HG03439 (cell line): ENCODE results near the gene INPP5B.
"Not testable (repeated sequence)": the region's sequence is repeated elsewhere in the genome, so short reads cannot be mapped to it uniquely, and the experiment has no call there.

ENCODE experiments used
- ATAC-seq: cut with Tn5 transposase; IDR thresholded peaks from one replicate; pipeline ENCODE4 v1.9.1; 2021; ENCODE audit warnings: mild to moderate bottlenecking, moderate library complexity; ENCODE audit not compliant: unreplicated experiment

Gene INPP5B

DNA sequence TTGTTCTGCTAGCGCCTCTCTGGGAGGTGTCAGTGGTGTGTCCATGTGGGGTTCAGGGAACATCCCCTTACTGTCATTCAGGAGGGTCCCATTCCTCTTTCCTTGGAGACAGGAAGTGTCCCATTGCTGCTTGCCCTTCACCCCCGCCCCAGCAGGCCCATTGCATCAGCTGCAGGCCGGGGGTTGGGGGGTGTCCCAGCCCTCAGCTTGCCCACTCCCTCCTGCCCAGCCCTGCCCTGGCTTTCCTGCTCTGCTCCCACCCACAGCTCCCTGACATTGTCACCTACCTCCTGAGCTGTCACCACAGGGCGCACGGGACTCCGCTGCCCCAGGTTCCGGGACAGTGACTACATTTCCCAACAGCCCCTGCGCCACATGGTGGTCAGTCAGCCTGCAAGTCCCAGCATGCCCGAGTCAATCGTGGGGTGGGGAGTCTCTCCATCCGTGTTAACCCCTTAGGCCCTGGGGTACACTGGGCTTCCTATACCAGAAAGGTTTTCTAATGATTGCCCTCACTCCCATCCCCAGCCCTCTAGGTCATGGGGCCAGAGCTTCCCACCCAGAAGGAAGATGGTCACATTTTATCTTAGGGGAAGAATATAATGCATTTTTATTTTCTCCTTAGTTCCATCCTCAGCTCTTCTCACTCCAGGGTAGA is at the start of gene INPP5B:
TSS of gene INPP5B (minus strand) at position 351 of the 658 bp plus-strand sequence. CDS start 745 bp downstream, outside the sequence.
- ATAC-seq: peak; percentile 73

DNA sequence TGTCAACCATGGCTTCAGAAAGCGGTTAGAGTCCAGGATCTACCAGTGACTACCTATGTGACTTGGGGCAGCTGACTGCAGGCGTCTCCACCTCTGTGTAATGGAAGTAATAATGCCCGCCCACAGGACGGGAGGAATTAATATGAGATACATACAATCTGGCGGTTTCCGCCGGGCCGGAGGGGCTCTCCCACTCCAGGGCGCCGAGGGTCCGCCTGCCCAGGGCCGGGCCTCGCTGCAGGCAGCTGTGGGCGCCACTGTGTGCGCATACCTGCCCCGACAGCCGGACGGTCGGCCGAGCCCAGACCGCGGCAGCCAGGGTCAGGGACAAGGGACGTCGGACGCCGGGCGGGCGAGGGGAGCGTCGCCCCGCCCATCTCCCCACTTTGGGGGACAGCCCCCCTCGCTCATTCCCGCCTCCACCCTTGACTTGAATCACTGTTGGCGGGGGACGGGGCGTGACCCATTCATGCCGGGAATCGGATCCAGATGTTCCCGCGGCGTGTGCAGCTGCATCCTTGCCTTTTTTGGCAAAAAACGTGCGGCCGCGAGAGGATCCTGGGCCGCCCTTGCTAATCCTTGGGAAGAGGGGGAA is 49.0 kb upstream of the INPP5B start:
- no peak for ATAC-seq

DNA sequence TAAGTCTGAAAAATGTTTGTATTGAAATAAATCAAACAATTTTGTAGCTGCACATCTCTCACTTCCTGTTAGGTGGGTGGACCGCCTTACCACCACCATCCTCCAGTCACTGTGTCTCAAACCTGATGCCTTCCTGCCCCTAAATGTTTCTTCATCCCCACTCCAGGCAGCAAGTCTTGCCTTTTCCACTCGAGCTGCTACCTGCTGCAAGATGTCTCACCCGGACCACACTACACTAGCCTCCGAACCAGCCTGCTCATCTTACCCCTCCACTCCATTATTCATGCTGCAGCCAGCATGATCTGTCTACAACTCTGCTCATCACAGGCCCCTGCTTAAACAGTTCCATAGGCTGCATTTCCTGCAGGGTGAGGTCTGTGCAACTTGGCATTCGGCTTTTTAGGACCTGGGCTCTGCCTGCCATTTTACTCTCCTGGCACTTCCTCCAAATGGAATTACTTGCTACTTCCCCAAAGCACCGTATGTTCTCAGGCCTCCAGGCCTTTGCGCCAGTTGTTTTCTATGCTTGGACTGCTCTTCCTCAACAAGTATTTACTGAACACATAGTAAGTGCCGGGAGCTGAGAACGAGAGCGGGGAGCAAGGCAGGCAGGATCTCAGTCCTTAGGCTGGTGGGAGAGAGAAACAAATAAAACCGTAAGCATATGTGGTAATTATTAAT is 48.2 kb upstream of the INPP5B start:
- ATAC-seq: no peak

GRCh38 chr1:37989361-37989930 is 42.6 kb upstream of the INPP5B start:
- peak; percentile 5 for ATAC-seq

DNA sequence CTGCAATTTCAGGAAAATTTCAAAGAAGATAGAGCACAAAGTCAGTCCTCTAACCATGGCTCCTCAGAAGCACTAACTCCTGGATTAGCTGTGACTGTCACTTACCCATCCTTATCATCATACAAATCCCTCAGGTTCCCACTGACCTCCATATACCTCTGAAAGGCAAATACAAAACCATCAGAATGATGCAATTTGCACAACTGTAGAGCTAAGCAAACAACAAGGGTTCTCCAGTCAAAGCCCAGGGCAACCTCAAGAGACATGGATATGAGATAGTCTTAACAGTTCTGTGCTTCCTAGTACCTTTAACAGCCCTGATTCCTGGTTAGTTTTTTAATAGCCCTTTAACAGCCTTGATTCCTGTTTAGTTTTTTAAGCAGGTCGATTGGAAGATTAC is 40.8 kb upstream of the INPP5B start:
- no peak for ATAC-seq

- ATAC-seq: no peak
These were observed 36.7 kb upstream of the INPP5B start for GRCh38 chr1:37983546-37983945.

DNA sequence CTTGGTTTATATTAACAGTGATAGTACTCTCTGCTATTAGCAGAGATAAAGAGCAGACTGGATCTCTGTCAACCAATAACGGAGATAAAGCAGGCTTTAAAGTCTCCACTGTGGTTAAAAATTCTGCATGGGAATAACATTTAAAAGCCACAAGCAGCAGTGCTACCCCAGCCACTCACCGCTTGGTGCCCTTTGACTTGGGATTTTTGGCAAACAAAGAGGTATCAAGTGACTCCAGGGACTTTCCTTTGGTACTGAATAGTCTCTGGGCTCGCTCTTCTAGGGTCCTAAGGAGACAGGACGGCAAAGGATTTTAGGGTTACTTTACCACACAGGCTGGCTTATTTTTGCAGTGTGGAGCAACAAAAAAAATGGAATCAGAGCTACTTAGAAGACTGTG is 31.7 kb upstream of the INPP5B start:
- ATAC-seq: no peak

DNA sequence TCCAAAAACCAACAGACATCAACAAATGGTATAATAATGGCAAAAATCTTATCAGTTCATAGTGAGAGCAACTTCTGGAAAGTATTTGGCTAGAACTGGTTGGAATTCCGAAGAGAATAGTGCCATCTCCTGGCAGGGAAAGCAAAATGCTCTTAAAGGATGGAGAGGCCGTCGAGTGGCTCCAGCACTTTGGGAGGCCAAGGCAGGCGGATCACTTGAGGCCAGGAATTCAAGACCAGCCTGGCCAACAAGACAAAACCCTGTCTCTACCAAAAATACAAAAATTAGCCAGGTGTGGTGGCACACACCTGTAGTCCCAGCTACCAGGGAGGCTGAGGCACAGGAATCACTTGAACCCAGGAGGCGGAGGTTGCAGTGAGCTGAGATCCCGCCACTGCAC is 28.2 kb upstream of the INPP5B start:
- ATAC-seq: not testable (repeated sequence)

GRCh38 chr1:37974567-37974966 is 27.7 kb upstream of the INPP5B start:
- no peak for ATAC-seq

- ATAC-seq: not testable (repeated sequence)
These were observed 26.8 kb upstream of the INPP5B start for GRCh38 chr1:37973684-37974083.

DNA sequence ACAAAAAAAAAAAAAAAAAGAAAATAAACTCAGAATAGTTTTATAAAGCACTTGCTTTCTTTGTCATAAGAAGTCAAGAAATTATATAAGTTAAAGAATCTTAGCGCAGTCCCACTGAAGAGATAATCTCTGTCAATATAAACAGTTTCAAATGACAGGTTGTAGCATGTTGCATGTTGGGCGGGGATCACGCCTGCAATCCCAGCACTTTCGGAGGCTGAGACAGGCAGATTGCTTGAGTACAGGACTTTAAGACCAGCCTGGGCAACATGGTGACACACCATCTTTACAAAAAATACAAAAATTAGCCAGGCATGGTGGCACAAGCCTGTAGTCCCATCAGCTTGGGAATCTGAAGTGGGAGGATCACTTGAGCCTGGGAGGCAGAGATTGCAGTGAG is 18.4 kb upstream of the INPP5B start:
- no peak for ATAC-seq

GRCh38 chr1:37964106-37964505 is 17.3 kb upstream of the INPP5B start:
- not testable (repeated sequence) for ATAC-seq

DNA sequence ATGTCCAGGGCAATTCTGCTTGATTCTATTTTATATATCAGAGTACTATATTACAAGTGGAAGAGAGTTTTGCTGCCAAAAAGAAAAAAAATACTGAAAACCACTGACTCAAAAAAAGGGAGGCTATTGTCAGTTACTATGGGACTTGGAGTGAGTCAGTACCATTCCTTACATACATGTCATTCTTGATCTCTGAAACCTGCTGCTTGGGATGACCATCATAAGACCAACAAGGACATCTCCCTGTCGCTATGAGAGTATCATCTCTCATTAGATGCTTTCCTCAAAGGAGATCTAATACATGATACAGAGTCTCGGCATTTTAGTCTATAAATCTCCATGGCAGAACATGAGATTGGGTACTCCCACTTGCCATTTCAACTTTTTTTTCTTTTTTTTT is 11.8 kb upstream of the INPP5B start:
- no peak for ATAC-seq

- ATAC-seq: no peak
These were observed 8.8 kb upstream of the INPP5B start for GRCh38 chr1:37955685-37956084.

- ATAC-seq: no peak
These were observed 7.6 kb upstream of the INPP5B start for GRCh38 chr1:37954316-37954971.

DNA sequence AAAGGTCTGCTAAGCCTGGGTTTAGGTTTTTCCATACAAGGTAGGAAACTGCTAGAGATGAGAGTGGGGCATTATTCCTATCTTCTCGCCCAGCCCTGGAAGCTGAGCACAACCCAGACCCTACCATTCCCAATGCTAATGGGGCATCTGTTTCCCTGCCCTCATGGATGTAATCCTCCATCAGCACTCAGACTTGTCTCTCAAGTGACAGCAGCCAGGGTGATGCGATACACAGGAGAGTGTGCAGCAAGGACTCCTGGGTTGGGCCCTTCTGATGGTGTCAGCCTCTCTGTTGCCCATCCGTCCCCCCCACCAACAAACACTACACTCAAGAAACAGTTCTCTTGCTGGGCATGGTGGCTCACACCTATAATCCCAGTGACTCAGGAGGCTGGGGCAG is 5.9 kb upstream of the INPP5B start:
- no peak for ATAC-seq

- ATAC-seq: no peak
These were observed 5.2 kb upstream of the INPP5B start for GRCh38 chr1:37951783-37952624.

GRCh38 chr1:37951041-37951782 is 4.4 kb upstream of the INPP5B start:
- no peak for ATAC-seq

- ATAC-seq: no peak
These were observed 2.8 kb upstream of the INPP5B start for GRCh38 chr1:37949524-37950152.
